ENCODE data around the gene COL19A1. TPM values are rescaled to one million over a fixed set of nuclear protein-coding genes. Genes with fewer than 3 reads are reported as not detected.

The COL19A1 gene
- total RNA-seq, 1 experiment from 2014 or later: not detected

DNA sequence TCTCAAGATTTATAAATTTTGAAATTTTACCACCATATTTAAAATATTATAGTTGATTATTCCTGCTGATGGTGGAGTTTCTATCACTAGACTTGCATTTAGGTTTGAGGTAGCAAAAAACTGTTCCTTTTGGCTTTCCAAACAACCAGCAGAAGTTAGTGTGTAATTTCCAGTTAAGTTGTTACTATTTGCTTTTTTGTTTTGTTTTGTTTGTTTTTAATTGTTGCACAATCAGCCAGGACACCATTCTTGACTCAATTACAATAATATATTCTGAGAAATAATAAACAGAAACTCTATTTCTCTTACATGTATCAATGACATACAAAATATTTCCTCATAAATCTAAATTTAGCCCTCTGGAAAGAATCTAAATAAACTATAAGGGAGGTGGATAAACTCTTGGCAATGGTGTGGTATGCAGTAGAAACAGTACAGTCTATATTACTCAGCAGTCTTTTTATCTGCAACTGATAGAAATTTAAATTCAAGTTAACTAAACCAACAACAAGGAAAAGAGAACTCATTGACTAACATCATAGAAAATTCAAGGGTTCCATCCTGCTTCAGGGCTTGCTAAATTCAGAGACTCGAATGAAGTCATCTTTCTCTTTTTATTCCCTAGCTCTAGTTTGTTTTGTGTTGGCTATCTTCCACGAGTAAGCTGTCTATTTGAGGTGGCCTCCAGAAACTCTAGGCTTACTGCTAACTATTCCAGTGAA, 19.4 kb upstream of the COL19A1 start:
- H3K36me3 ChIP-seq (replicated peaks; ENCODE audit: control insufficient read depth, insufficient read depth, low read length): no peaks in the 10 kb centered on the region
- H3K4me3 ChIP-seq (ENCODE audit: insufficient read depth, low read depth, low read length): no peak overlapping the region
- no peaks in the 10 kb centered on the region for H3K27me3 ChIP-seq (ENCODE audit: control insufficient read depth, insufficient read depth, low read length)
- no peak for DNase-seq

GRCh38 chr6:69847492-69847788, 18.9 kb upstream of the COL19A1 start:
- Histone ChIP-seq H3K4me3 (ENCODE audit: insufficient read depth, low read depth, low read length) (no peak overlapping the region), H3K27me3 (ENCODE audit: control insufficient read depth, insufficient read depth, low read length) (no peaks in the 10 kb centered on the region)

GRCh38 chr6:69848552-69848951, 17.8 kb upstream of the COL19A1 start:
- H3K27me3 ChIP-seq (ENCODE audit: control insufficient read depth, insufficient read depth, low read length): no peaks in the 10 kb centered on the region
- no peak for DNase-seq
- H3K36me3 ChIP-seq (replicated peaks; ENCODE audit: control insufficient read depth, insufficient read depth, low read length): no peaks in the 10 kb centered on the region
- H3K4me3 ChIP-seq (ENCODE audit: insufficient read depth, low read depth, low read length): no peak overlapping the region

More at GRCh38 chr6:69847492-69847788, 18.9 kb upstream of the COL19A1 start:
- no peaks in the 10 kb centered on the region for H3K36me3 ChIP-seq (replicated peaks; ENCODE audit: control insufficient read depth, insufficient read depth, low read length)
- DNase-seq: no peak

- Histone ChIP-seq H3K4me3 (ENCODE audit: insufficient read depth, low read depth, low read length) (no peak overlapping the region), H3K27me3 (ENCODE audit: control insufficient read depth, insufficient read depth, low read length) (no peaks in the 10 kb centered on the region), H3K36me3 (replicated peaks; ENCODE audit: control insufficient read depth, insufficient read depth, low read length) (no peaks in the 10 kb centered on the region)
- DNase-seq: no peak
These were observed 13.7 kb upstream of the COL19A1 start for GRCh38 chr6:69852706-69853105.

DNA sequence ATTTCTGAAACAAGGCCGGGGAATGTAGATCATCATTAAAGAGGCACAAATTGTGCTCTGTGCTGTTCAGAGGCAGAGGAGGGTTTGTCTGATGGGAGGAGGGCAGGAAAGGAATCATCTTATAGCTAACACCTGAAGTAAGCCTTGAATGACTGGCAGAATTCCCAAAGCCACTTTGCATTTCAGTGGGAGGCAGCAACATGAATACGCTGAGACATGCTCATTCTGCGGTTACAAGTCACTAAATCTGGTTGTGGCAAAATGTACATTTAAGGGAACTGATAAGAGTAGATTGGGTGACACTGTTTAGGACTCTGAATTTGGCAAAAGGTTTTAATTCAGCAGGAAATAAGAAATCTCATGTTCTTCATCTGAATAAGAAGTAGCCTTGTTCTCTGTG, 4.4 kb upstream of the COL19A1 start:
- H3K27me3 ChIP-seq (ENCODE audit: control insufficient read depth, insufficient read depth, low read length): peaks cover 20% of the 10 kb centered on the region
- no peaks in the 10 kb centered on the region for H3K36me3 ChIP-seq (replicated peaks; ENCODE audit: control insufficient read depth, insufficient read depth, low read length)
- peak; percentile 23 for DNase-seq
- H3K4me3 ChIP-seq (ENCODE audit: insufficient read depth, low read depth, low read length): no peak overlapping the region

GRCh38 chr6:69863766-69864165, 2.6 kb upstream of the COL19A1 start:
- H3K4me3 ChIP-seq (ENCODE audit: insufficient read depth, low read depth, low read length): no peak overlapping the region
- no peak for DNase-seq
- H3K27me3 ChIP-seq (ENCODE audit: control insufficient read depth, insufficient read depth, low read length): peaks cover 31% of the 10 kb centered on the region
- H3K36me3 ChIP-seq (replicated peaks; ENCODE audit: control insufficient read depth, insufficient read depth, low read length): no peaks in the 10 kb centered on the region

GRCh38 chr6:69865126-69865525, 1.2 kb upstream of the COL19A1 start:
- Histone ChIP-seq H3K36me3 (replicated peaks; ENCODE audit: control insufficient read depth, insufficient read depth, low read length) (no peaks in the 10 kb centered on the region), H3K27me3 (ENCODE audit: control insufficient read depth, insufficient read depth, low read length) (peaks cover 31% of the 10 kb centered on the region), H3K4me3 (ENCODE audit: insufficient read depth, low read depth, low read length) (no peak overlapping the region)
- DNase-seq: no peak

- peaks cover 31% of the 10 kb centered on the region for H3K27me3 ChIP-seq (ENCODE audit: control insufficient read depth, insufficient read depth, low read length)
- peak overlapping the region; percentile 46 for H3K4me3 ChIP-seq (ENCODE audit: insufficient read depth, low read depth, low read length)
- H3K36me3 ChIP-seq (replicated peaks; ENCODE audit: control insufficient read depth, insufficient read depth, low read length): no peaks in the 10 kb centered on the region
- DNase-seq: peak; percentile 74
These were observed 648 bp downstream of the COL19A1 start for GRCh38 chr6:69866770-69867638.

DNA sequence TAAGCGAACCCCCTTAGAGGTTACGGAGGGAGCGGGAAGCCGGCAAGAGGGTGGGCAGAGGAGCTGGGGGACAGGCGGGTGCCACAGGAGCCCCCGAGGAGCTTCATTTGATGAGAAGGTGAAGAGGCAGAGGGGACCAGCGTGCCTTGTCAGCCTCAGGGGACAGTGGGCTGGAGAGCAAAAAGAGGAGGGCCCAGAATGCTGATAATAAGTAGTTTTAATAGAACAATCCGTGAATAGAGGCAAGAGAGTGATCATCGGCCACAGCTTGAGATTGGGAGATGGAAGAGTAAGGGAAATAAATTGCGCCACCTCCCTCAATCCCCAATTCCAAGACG, 1.3 kb downstream of the COL19A1 start:
- DNase-seq: no peak
- Histone ChIP-seq H3K27me3 (ENCODE audit: control insufficient read depth, insufficient read depth, low read length) (peaks cover 31% of the 10 kb centered on the region), H3K4me3 (ENCODE audit: insufficient read depth, low read depth, low read length) (peak overlapping the region; percentile 46), H3K36me3 (replicated peaks; ENCODE audit: control insufficient read depth, insufficient read depth, low read length) (no peaks in the 10 kb centered on the region)

GRCh38 chr6:69868252-69868804, 2.0 kb downstream of the COL19A1 start:
- H3K36me3 ChIP-seq (replicated peaks; ENCODE audit: control insufficient read depth, insufficient read depth, low read length): no peaks in the 10 kb centered on the region
- H3K4me3 ChIP-seq (ENCODE audit: insufficient read depth, low read depth, low read length): no peak overlapping the region
- peaks cover 31% of the 10 kb centered on the region for H3K27me3 ChIP-seq (ENCODE audit: control insufficient read depth, insufficient read depth, low read length)
- DNase-seq: peak; percentile 18

DNA sequence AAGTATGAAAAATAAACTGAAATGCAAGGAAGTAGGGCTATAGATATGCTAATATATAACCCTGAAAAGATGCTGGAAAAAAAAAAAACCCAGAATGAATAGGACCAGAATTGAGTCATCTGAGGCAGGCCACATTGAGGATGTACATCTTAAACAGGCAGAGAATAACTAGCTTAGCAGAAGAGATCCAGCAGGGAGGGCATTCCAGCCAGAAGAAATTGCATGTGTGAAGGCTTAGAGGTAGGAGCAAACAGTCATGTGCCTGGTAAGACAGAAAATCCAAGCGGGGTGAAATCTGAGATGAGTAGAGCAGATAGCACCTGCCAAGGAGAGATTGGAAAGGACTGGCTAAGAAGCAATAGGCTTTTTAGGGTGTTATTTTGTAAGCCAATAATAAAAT, 2.6 kb downstream of the COL19A1 start:
- no peak for DNase-seq
- Histone ChIP-seq H3K27me3 (ENCODE audit: control insufficient read depth, insufficient read depth, low read length) (peaks cover 31% of the 10 kb centered on the region), H3K36me3 (replicated peaks; ENCODE audit: control insufficient read depth, insufficient read depth, low read length) (no peaks in the 10 kb centered on the region), H3K4me3 (ENCODE audit: insufficient read depth, low read depth, low read length) (no peak overlapping the region)

GRCh38 chr6:69871107-69871506, 4.8 kb downstream of the COL19A1 start:
- H3K36me3 ChIP-seq (replicated peaks; ENCODE audit: control insufficient read depth, insufficient read depth, low read length): no peaks in the 10 kb centered on the region
- peaks cover 20% of the 10 kb centered on the region for H3K27me3 ChIP-seq (ENCODE audit: control insufficient read depth, insufficient read depth, low read length)
- DNase-seq: no peak
- no peak overlapping the region for H3K4me3 ChIP-seq (ENCODE audit: insufficient read depth, low read depth, low read length)

DNA sequence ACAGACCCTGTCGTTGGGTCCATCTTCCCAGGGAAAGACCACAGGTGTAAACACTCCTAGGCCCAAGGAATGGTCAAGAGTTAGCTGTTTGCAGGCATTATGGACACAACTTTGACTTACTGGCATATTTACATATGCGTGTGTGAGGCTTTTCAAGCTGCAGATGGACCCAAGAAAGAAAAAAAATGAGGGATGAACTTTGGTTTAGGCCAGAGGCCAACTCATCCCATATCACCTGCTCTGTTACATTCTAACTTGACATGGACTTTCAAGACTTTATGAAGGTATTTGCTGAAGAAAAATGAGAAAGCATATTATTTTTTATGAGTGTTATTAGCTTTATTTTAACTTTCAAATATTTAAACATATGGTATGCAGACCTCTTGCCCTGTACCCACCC, 6.9 kb downstream of the COL19A1 start:
- no peaks in the 10 kb centered on the region; the same call in 1 of the 2 replicates for H3K27me3 ChIP-seq (ENCODE audit: control insufficient read depth, insufficient read depth, low read length)
- H3K4me3 ChIP-seq (ENCODE audit: insufficient read depth, low read depth, low read length): no peak overlapping the region
- no peaks in the 10 kb centered on the region for H3K36me3 ChIP-seq (replicated peaks; ENCODE audit: control insufficient read depth, insufficient read depth, low read length)
- DNase-seq: no peak

DNA sequence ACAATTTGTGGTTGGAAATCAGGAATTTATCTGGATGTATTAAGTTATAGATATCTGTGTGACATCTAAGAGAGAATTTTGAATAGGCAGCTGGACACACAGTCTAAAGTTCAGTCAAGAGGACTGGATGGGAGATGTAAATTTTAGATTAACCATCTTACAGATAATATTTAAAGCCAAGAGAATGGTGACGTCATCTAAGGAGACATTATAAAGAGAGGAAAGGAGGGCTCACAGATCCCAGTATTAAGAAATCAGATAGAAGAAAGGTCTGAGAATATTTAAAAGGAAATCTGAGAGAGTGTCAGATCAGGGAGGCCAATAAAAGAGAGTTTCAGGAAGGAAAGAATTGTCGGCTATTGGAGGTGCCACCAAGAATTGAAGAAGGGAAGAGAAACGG, 9.4 kb downstream of the COL19A1 start:
- Histone ChIP-seq H3K27me3 (ENCODE audit: control insufficient read depth, insufficient read depth, low read length) (no peaks in the 10 kb centered on the region), H3K36me3 (replicated peaks; ENCODE audit: control insufficient read depth, insufficient read depth, low read length) (no peaks in the 10 kb centered on the region), H3K4me3 (ENCODE audit: insufficient read depth, low read depth, low read length) (no peak overlapping the region)
- DNase-seq: no peak

- no peaks in the 10 kb centered on the region for H3K27me3 ChIP-seq (ENCODE audit: control insufficient read depth, insufficient read depth, low read length)
- H3K4me3 ChIP-seq (ENCODE audit: insufficient read depth, low read depth, low read length): no peak overlapping the region
- no peaks in the 10 kb centered on the region for H3K36me3 ChIP-seq (replicated peaks; ENCODE audit: control insufficient read depth, insufficient read depth, low read length)
- DNase-seq: no peak
These were observed 12.4 kb downstream of the COL19A1 start for GRCh38 chr6:69878795-69879194.
